Loucy (cell line): Measurements from ENCODE around the gene ZNF280C.
"Not testable (repeated sequence)": the region's sequence is repeated elsewhere in the genome, so short reads cannot be mapped to it uniquely, and the experiment has no call there.

Source experiments
- H2AFZ ChIP-seq: fragments of 200-600 bp; sonication (generic); 2 replicates; pipeline ENCODE4 v1.6.0; 2016; ENCODE audit warnings: antibody characterized with exemption, mild to moderate bottlenecking, low read length, moderate library complexity
- H3F3A ChIP-seq: fragments of 200-600 bp; 2 replicates; pipeline ENCODE4 v1.6.0; 2016; ENCODE audit warnings: antibody characterized with exemption, low read depth, mild to moderate bottlenecking
- H3K27me3 ChIP-seq: fragments of 200-600 bp; sonication (generic); 2 replicates; pipeline ENCODE4 v1.6.1; 2014; ENCODE audit warnings: low read length, mild to moderate bottlenecking; ENCODE audit not compliant: insufficient read depth, poor library complexity, severe bottlenecking
- H3K36me3 ChIP-seq: fragments of 200-600 bp; sonication (generic); 2 replicates; pipeline ENCODE4 v1.6.1; 2016; ENCODE audit warnings: low read length; ENCODE audit not compliant: insufficient read depth
- H3K4me1 ChIP-seq: fragments of 200-600 bp; sonication (generic); 2 replicates; pipeline ENCODE4 v1.5.1; 2014; ENCODE audit warnings: low read length, mild to moderate bottlenecking; ENCODE audit not compliant: insufficient read depth, poor library complexity, severe bottlenecking
- H3K4me2 ChIP-seq: fragments of 200-600 bp; sonication (generic); 2 replicates; pipeline ENCODE4 v1.6.0; 2014; ENCODE audit warnings: antibody characterized with exemption, low read length, low read depth, mild to moderate bottlenecking; ENCODE audit not compliant: poor library complexity, severe bottlenecking
- H3K4me3 ChIP-seq: fragments of 200-600 bp; sonication (generic); 2 replicates; pipeline ENCODE4 v1.5.1; 2014; ENCODE audit warnings: low read length, mild to moderate bottlenecking, mixed read lengths; ENCODE audit not compliant: poor library complexity, severe bottlenecking
- H3K79me2 ChIP-seq: fragments of 200-600 bp; sonication (generic); 2 replicates; pipeline ENCODE4 v1.6.1; 2014; ENCODE audit warnings: low read length; ENCODE audit not compliant: insufficient read depth
- H3K9ac ChIP-seq: fragments of 200-600 bp; sonication (generic); 2 replicates; pipeline ENCODE4 v1.6.0; 2014; ENCODE audit warnings: mild to moderate bottlenecking, low read depth, low read length, moderate library complexity; ENCODE audit not compliant: poor library complexity, severe bottlenecking
- H3K9me2 ChIP-seq: fragments of 200-600 bp; sonication (generic); replicated peaks from 2 replicates; pipeline ENCODE4 v1.6.1; 2016; ENCODE audit warnings: low read depth, low read length, mixed read lengths
- H3K9me3 ChIP-seq: fragments of 200-600 bp; sonication (generic); 2 replicates; pipeline ENCODE4 v1.6.1; 2014; ENCODE audit warnings: mild to moderate bottlenecking, antibody characterized with exemption, low read length, low read depth; ENCODE audit not compliant: insufficient read depth
- H4K20me1 ChIP-seq: fragments of 200-600 bp; sonication (generic); 2 replicates; pipeline ENCODE4 v1.6.0; 2014; ENCODE audit warnings: antibody characterized with exemption, low read length, mild to moderate bottlenecking; ENCODE audit not compliant: insufficient read depth, poor library complexity, severe bottlenecking
- EZH2phosphoT487 ChIP-seq: fragments of 200-600 bp; IDR thresholded peaks from 2 replicates; pipeline ENCODE4 v1.6.1; 2018; ENCODE audit warnings: antibody characterized with exemption, mild to moderate bottlenecking, moderate library complexity, borderline replicate concordance
- TF ChIP-seq, protein P1 (sequence below): fragments of 200-600 bp; sonication (generic); conservative IDR thresholded peaks from 2 replicates; pipeline ENCODE4 v1.5.1; 2014; ENCODE audit warnings: mild to moderate bottlenecking, antibody characterized with exemption, low read length

The ZNF280C gene

DNA sequence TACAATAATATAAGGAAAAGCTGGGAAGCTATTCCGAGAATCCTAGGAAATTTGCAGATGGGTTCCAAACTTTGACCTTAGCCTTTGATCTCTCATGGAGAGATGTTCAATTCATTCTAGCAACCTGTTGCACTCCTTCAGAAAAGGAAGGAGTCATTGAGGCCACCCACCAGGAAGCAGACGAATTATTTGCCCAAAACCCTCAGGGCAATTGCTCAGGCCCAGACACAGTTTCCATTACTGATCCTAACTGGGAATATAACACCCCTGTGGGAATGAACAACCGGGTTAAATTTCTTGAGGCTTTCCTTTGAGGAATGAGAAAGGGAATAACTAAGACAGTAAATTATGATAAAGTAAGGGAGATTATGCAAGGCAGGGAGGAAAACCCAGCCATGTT lies 13.5 kb upstream of the ZNF280C start:
- no peak overlapping the region for H3K9ac ChIP-seq
- H3K4me2 ChIP-seq, result no peak overlapping the region
- no peak overlapping the region for H3K4me3 ChIP-seq
- H3K27me3 ChIP-seq, result no peaks in the 10 kb centered on the region
- no peak for TF ChIP-seq EZH2phosphoT487
- TF ChIP-seq, protein P1, sequence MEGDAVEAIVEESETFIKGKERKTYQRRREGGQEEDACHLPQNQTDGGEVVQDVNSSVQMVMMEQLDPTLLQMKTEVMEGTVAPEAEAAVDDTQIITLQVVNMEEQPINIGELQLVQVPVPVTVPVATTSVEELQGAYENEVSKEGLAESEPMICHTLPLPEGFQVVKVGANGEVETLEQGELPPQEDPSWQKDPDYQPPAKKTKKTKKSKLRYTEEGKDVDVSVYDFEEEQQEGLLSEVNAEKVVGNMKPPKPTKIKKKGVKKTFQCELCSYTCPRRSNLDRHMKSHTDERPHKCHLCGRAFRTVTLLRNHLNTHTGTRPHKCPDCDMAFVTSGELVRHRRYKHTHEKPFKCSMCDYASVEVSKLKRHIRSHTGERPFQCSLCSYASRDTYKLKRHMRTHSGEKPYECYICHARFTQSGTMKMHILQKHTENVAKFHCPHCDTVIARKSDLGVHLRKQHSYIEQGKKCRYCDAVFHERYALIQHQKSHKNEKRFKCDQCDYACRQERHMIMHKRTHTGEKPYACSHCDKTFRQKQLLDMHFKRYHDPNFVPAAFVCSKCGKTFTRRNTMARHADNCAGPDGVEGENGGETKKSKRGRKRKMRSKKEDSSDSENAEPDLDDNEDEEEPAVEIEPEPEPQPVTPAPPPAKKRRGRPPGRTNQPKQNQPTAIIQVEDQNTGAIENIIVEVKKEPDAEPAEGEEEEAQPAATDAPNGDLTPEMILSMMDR, result no peak
- no peaks in the 10 kb centered on the region for H3K9me2 ChIP-seq
- no peak overlapping the region for H2AFZ ChIP-seq
- no peaks in the 10 kb centered on the region for H3K4me1 ChIP-seq
- H3F3A ChIP-seq, result no peaks in the 10 kb centered on the region
- H4K20me1 ChIP-seq, result no peaks in the 10 kb centered on the region
- H3K9me3 ChIP-seq, result no peaks in the 10 kb centered on the region
- no peaks in the 10 kb centered on the region for H3K36me3 ChIP-seq
- H3K79me2 ChIP-seq, result no peaks in the 10 kb centered on the region

DNA sequence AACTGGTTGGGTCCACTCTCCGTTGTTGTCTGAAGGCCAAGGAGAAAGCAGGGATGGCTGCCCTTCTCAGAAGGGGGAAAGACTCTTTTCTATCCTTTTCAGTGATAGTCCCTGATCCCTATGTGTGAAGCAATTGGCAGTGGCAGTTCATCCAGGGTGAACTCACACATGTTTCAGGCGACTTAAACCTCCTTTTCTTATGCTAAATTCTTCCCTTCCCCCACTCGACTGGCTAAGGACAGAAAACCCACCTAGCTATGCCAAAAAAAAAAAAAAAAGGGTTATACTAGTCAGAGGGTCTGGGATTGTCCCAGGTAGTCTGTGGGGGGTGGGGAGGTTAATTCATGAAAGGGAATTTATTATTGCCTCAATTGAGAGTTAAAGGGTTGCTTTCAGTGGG lies 12.2 kb upstream of the ZNF280C start:
- H3K27me3 ChIP-seq, result no peaks in the 10 kb centered on the region
- no peak overlapping the region for H2AFZ ChIP-seq
- no peaks in the 10 kb centered on the region for H4K20me1 ChIP-seq
- no peaks in the 10 kb centered on the region for H3K9me3 ChIP-seq
- no peak overlapping the region for H3K4me2 ChIP-seq
- TF ChIP-seq, protein P1, result no peak
- no peak for TF ChIP-seq EZH2phosphoT487
- no peaks in the 10 kb centered on the region for H3K79me2 ChIP-seq
- H3K36me3 ChIP-seq, result no peaks in the 10 kb centered on the region
- no peak overlapping the region for H3K9ac ChIP-seq
- H3F3A ChIP-seq, result no peaks in the 10 kb centered on the region
- H3K9me2 ChIP-seq, result no peaks in the 10 kb centered on the region
- H3K4me1 ChIP-seq, result no peaks in the 10 kb centered on the region
- no peak overlapping the region for H3K4me3 ChIP-seq

DNA sequence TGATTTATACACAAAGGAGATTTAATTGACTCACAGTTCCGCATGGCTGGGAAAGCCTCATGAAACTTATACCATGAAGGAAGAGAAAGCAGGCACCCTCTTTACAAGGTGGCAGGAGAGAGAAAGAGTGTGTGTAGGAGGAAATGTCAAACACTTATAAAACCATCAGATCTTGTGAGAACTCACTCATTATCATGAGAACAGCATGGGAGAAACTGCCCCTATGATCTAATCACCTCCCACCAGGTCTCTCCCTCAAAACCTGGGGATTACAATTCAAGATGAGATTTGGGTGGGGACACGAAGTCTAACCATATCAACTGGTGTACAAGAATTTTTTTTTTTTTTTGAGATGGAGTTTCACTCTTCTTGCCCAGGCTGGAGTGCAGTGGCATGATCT lies 3.6 kb upstream of the ZNF280C start:
- not testable (repeated sequence) for H3K9ac ChIP-seq, H3K36me3 ChIP-seq, H3K27me3 ChIP-seq, H2AFZ ChIP-seq, H3F3A ChIP-seq, H4K20me1 ChIP-seq, H3K79me2 ChIP-seq, H3K4me1 ChIP-seq, H3K4me2 ChIP-seq, H3K9me3 ChIP-seq, H3K4me3 ChIP-seq, H3K9me2 ChIP-seq

DNA sequence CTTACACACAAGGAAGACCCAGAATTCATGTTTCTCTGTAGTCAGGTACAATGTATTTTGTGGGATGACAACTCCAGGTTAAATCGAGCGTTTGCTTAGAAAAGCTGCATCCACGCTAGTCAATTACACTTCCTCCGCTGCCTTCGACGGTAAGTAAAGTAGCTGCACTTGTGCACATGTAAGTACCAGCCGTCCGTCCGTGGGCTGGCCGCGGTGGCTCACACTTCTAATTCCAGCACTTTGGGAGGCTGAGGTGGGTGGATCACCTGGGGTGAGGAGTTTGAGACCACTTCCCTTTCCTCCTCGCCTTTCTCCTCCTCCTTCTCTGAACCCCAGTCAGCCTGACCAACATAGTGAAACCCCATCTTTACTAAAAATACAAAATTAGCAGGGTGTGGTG lies 692 bp upstream of the ZNF280C start:
- not testable (repeated sequence) for H3K9me2 ChIP-seq, H3K4me2 ChIP-seq, H3K27me3 ChIP-seq, H3F3A ChIP-seq, H3K9me3 ChIP-seq, H3K36me3 ChIP-seq, H3K9ac ChIP-seq, H3K4me3 ChIP-seq
- H3K79me2 ChIP-seq, result peaks cover 29% of the 10 kb centered on the region
- H4K20me1 ChIP-seq, result peaks cover 18% of the 10 kb centered on the region
- peaks cover 21% of the 10 kb centered on the region for H3K4me1 ChIP-seq
- H2AFZ ChIP-seq, result peak overlapping the region; percentile 55; the same call in 1 of the 2 replicates
